PC-3 (cell line): ENCODE data around the gene TUFT1.

Experiments
- EZH2 ChIP-seq: fragments of 300-600 bp; sonication (generic); IDR thresholded peaks from one replicate; pipeline ENCODE4 v1.6.1; 2017; ENCODE audit warnings: antibody characterized with exemption, mild to moderate bottlenecking, low read length; ENCODE audit not compliant: unreplicated experiment
- EZH2phosphoT487 ChIP-seq: fragments of 300-600 bp; sonication (generic); IDR thresholded peaks from 2 replicates; pipeline ENCODE4 v1.6.1; 2018; ENCODE audit warnings: mild to moderate bottlenecking, antibody characterized with exemption, low read length, borderline replicate concordance
- TF ChIP-seq, protein P1 (sequence below): fragments of 300-600 bp; sonication (generic); conservative IDR thresholded peaks from 2 replicates; pipeline ENCODE4 v1.5.1; 2017; ENCODE audit warnings: antibody characterized with exemption, low read depth, mild to moderate bottlenecking, low read length

GRCh38 chr1:151574575-151575529 lies 34.7 kb downstream of the TUFT1 start:
- TF ChIP-seq, protein P1, sequence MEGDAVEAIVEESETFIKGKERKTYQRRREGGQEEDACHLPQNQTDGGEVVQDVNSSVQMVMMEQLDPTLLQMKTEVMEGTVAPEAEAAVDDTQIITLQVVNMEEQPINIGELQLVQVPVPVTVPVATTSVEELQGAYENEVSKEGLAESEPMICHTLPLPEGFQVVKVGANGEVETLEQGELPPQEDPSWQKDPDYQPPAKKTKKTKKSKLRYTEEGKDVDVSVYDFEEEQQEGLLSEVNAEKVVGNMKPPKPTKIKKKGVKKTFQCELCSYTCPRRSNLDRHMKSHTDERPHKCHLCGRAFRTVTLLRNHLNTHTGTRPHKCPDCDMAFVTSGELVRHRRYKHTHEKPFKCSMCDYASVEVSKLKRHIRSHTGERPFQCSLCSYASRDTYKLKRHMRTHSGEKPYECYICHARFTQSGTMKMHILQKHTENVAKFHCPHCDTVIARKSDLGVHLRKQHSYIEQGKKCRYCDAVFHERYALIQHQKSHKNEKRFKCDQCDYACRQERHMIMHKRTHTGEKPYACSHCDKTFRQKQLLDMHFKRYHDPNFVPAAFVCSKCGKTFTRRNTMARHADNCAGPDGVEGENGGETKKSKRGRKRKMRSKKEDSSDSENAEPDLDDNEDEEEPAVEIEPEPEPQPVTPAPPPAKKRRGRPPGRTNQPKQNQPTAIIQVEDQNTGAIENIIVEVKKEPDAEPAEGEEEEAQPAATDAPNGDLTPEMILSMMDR, result no peak
- TF ChIP-seq EZH2phosphoT487 (no peak), EZH2 (no peak)
